GM19455 (cell line): ENCODE results near the gene PHOSPHO1.
"Not testable (repeated sequence)": the region's sequence is repeated elsewhere in the genome, so short reads cannot be mapped to it uniquely, and the experiment has no call there.

ENCODE experiments used
- ATAC-seq: cut with Tn5 transposase; IDR thresholded peaks from one replicate; pipeline ENCODE4 v1.9.1; 2021; ENCODE audit not compliant: unreplicated experiment

The PHOSPHO1 gene

GRCh38 chr17:49193513-49194296, 36.9 kb downstream of the PHOSPHO1 start:
- no peak for ATAC-seq

GRCh38 chr17:49191917-49192741, 38.5 kb downstream of the PHOSPHO1 start:
- peak; percentile 47 for ATAC-seq

GRCh38 chr17:49191409-49191916, 39.1 kb downstream of the PHOSPHO1 start:
- ATAC-seq, result no peak

GRCh38 chr17:49190932-49191331, 39.7 kb downstream of the PHOSPHO1 start:
- ATAC-seq, result no peak

- ATAC-seq, result no peak
Observed at GRCh38 chr17:49187301-49187700, 43.3 kb downstream of the PHOSPHO1 start.

- ATAC-seq, result not testable (repeated sequence)
Observed at GRCh38 chr17:49185381-49185780, 45.2 kb downstream of the PHOSPHO1 start.

GRCh38 chr17:49184522-49184921, 46.1 kb downstream of the PHOSPHO1 start:
- not testable (repeated sequence) for ATAC-seq

GRCh38 chr17:49183801-49184200, 46.8 kb downstream of the PHOSPHO1 start:
- ATAC-seq, result no peak

GRCh38 chr17:49183341-49183740, 47.2 kb downstream of the PHOSPHO1 start:
- ATAC-seq, result no peak

GRCh38 chr17:49180998-49181635, 49.5 kb downstream of the PHOSPHO1 start:
- ATAC-seq, result no peak

- no peak for ATAC-seq
Observed at GRCh38 chr17:49180303-49180702, 50.3 kb downstream of the PHOSPHO1 start.

GRCh38 chr17:49175978-49176377, 54.6 kb downstream of the PHOSPHO1 start:
- ATAC-seq, result not testable (repeated sequence)
